HG03139 (cell line): ENCODE data around the gene ATP8A2.
A peak's percentile ranks its signal among the peaks of the same experiment; 100 is the strongest.

ENCODE experiments used
- ATAC-seq: cut with Tn5 transposase; IDR thresholded peaks from one replicate; pipeline ENCODE4 v1.9.1; 2021; ENCODE audit not compliant: unreplicated experiment

Gene ATP8A2

GRCh38 chr13:25873242-25873612 lies 501.5 kb downstream of the ATP8A2 start:
- ATAC-seq = no peak

DNA sequence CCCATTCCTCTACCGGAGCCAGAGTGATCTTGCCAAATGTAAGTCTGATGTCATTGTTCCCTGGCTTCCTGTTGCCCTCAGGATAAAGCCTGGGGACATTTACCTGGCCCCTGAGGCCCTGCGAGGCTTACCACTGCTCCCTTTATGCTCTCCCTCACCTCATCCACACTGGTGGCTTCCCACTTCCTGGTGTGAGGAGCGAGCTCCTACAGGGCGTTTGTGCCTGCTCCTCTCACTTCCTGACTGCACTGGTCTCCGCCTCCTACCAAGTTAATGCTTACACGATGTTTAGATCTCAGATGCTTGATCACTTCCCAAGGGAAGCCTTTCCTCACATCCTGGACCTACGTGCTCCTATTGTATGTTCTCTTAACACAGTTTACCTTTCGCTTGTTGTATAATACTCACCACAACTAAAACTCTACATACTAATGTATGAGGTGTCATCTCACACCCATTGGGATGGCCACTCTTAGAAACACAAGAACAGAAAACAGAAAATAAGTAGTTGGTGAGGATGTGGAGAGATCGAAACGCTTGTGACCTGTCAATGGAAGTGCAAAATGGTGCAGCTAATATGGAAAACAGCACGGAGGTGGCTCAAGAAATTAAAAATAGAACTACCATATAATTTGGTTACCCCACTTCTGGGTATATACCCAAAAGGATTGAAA lies 502.4 kb downstream of the ATP8A2 start:
- no peak for ATAC-seq

- ATAC-seq = no peak
Observed at GRCh38 chr13:25874907-25875306, 503.1 kb downstream of the ATP8A2 start.

GRCh38 chr13:25876247-25876646 lies 504.5 kb downstream of the ATP8A2 start:
- ATAC-seq = no peak

GRCh38 chr13:25879466-25879865 lies 507.7 kb downstream of the ATP8A2 start:
- ATAC-seq = no peak

DNA sequence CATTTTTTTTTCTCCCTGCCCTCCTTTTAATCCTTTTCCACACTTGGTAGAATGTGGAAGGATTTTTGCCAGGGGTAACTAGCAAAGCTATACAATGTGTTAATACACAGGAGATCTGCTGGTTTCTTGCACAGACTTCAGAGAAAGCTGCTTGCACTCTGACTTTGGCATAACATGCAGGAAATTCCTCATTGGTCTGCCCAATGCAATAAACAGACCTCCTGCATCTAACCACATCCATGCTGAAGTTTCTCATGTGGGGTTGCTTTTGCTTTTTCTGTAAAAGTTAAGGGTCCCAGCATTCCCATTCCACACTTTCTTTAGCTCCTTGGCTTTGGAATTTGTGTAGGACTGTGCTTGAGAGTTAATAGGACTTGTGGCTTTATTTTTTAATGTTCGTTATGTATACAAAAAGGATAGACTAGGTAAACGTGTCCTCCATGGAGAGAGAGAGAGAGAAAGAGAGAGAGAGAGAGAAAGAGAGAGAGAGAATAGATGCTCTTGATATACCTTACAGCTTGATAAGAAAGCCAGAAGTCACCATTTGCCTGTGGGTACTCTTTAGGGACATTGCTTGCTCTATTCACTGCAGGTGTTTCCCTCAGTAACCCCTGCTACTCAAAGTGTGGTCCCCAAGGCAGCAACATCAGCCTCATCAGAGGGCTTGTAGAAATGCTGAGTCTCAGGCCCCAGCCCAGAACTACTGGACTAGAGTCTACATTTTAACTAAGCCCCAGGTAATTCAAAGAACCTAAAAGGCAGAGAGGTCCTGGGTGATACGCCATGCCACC lies 509.6 kb downstream of the ATP8A2 start:
- ATAC-seq = no peak

- ATAC-seq = no peak
Observed at GRCh38 chr13:25881971-25882451, 510.2 kb downstream of the ATP8A2 start.

- ATAC-seq = no peak
Observed at GRCh38 chr13:25882466-25883357, 510.9 kb downstream of the ATP8A2 start.

DNA sequence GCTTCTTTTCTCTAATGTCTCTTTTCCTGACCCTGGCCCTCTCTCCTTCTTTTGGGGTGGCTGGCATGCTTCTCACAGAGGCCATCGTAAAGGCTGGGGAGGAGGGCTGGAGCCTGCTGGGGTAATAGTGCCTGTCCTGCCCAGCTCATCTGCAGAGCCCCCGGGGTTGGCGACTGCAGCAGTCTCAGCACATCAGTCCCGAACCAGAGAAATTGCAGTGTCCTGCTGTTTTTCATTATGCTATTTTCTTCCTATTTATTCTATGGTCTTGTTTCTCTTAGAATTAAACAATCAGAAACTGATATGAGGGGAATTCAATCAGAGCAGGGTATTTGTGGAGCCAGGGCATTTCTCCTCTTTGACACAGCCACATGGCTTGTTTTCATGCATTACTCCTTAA lies 513.6 kb downstream of the ATP8A2 start:
- ATAC-seq = no peak

DNA sequence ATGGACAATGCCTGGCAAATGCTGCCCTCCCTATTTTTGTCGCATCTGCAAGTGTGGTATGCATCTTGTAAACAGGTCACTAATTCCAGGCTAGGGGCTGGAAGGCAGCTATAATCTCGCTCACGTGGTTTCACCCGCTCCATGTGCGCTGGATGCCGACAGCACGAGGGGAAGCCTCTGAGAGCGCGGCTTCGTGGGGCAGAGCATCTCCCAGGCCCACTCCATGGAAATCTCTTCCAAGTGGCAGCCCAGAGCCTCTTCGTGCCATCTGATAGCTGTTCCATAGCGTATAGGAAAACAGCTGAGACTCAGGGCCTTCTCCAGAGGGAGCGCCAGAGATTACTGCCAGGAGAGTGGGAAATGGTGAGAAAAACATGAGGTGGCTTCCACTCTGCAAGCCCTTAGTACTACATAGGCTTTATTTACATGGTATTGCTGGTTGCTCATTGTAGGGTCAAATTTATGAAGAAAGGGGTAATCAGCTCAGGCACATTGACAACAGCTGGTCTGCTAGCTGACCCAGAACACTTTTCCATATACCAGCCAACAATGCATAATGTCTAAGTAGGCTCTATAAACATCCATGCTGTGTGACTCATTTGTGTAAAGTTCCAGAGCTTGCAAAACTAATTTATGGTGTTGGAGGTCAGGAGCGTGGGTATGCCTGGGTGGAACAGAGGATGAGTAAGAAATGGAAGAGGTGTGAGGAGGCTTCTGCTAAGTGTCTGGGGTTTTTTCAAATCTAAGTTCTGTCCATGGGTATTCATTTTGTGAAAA lies 514.9 kb downstream of the ATP8A2 start:
- no peak for ATAC-seq

DNA sequence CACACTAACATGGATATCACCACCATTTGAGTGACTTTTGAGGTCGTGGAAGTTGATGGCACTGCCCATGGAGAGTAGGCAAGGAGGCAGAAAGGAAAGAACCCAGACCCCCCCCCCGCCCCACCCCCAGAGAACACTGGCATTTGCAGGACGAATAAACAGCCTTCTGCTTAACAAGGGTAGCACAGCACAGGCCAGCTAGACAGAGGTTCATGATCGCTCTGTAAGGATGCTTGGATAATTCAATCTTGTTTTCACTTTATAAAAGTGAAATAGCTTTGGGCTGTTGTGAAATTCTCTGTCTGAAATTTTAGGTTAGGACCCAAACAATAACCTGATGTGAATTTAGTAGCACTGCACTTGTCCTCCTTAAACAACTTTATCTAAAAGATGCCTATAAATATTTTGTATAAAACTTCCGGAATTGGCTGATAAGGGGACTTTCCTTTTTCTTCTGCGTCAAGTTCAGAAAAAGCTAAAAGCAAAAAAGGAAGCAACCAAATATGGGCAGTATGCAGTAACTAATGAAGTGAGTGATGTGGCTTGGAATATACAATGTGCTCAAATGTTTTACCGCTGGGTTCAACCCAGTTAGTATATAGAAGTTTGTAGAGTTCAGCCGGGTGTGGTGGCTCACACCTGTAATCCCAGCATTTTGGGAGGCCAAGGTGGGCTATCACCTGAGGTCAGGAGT lies 516.3 kb downstream of the ATP8A2 start:
- ATAC-seq = no peak

- no peak for ATAC-seq
Observed at GRCh38 chr13:25890671-25891212, 519.0 kb downstream of the ATP8A2 start.

DNA sequence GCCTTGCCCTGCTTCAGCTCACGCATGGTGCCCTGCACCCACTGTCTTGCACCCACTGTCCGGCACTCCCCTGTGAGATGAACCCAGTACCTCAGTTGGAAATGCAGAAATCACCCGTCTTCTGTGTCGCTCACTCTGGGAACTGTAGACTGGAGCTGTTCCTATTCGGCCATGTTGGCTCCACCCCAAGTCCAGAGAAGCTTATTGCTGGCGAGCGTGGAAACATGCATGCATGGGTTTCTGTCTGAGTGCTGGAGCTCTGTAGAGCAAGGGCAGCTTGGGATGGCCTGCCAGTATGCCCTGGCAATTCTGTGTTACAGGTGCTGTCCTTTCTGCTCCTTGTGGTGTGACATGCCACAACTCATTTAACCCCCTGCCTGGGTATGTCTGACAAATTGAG lies 527.2 kb downstream of the ATP8A2 start:
- no peak for ATAC-seq

DNA sequence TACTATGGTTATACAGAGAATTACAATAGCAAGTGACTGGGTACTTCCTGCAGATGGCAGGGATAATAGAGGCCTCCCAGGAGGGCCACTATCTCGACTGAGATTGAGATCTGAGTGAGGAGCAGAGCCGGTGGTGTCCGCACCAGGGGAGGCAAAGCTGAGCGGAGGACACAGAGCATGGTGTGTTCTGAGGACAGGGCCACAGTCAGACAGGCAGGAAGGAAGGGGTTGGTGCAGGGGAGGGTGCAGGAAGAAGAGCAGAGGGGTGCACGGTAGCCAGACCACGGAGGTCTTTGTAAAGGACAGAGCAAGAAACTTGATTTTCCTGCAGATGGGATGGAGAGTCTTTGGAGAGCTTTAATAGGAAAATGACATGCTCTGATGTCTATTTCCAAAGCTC lies 527.7 kb downstream of the ATP8A2 start:
- ATAC-seq = no peak

- no peak for ATAC-seq
Observed at GRCh38 chr13:25899952-25900351, 528.2 kb downstream of the ATP8A2 start.

GRCh38 chr13:25901460-25902376 lies 529.9 kb downstream of the ATP8A2 start:
- ATAC-seq = peak; percentile 88

GRCh38 chr13:25902455-25902854 lies 530.7 kb downstream of the ATP8A2 start:
- ATAC-seq = no peak

GRCh38 chr13:25902891-25903341 lies 531.1 kb downstream of the ATP8A2 start:
- no peak for ATAC-seq

GRCh38 chr13:25904830-25905229 lies 533.1 kb downstream of the ATP8A2 start:
- no peak for ATAC-seq
